GM12892 (cell line): ENCODE data around the gene CLDN9.

Experiments used
- POLR2A ChIP-seq: IDR thresholded peaks from 2 replicates; pipeline ENCODE4 v1.6.1; 2011; ENCODE audit warnings: low read depth, low read length, control low read depth
- POLR2AphosphoS5 ChIP-seq: IDR thresholded peaks from 2 replicates; pipeline ENCODE4 v1.6.1; 2011; ENCODE audit warnings: low read depth, low read length, control low read depth
- TAF1 ChIP-seq: IDR thresholded peaks from 2 replicates; pipeline ENCODE4 v1.6.1; 2011; ENCODE audit warnings: low read depth, mild to moderate bottlenecking, control low read depth, low read length, borderline replicate concordance

GRCh38 chr16:3063625-3064386, 51.1 kb downstream of the CLDN9 start:
- TF ChIP-seq POLR2AphosphoS5, result no peak
- TF ChIP-seq POLR2A, result no peak
- no peak for TF ChIP-seq TAF1
